HL-60/S4 treated with retinoic acid at 250 ng/mL for 4 days and 3 days (cell line): ENCODE data around the gene ZNF318.
"Not testable (repeated sequence)": the region's sequence is repeated elsewhere in the genome, so short reads cannot be mapped to it uniquely, and the experiment has no call there.

Source experiments
- in situ Hi-C: fragments of 300-500 bp; cut with MboI; formaldehyde crosslinking; loops from 2 replicates; pipeline ENCODE4 v1.7.0; 2022; ENCODE audit warnings: low sequenced_read_pairs

ZNF318 gene

GRCh38 chr6:43369174-43370002, at the start of gene ZNF318:
TSS of gene ZNF318 (minus strand) at chr6:43369647. CDS start at chr6:43369365, 282 bp downstream.
- in situ Hi-C loops, result no loop called here

- in situ Hi-C loops, result no loop called here
Observed at GRCh38 chr6:43416935-43417334, 47.5 kb upstream of the ZNF318 start.

- in situ Hi-C loops, result not testable (repeated sequence)
Observed at GRCh38 chr6:43415275-43415674, 45.8 kb upstream of the ZNF318 start.

- in situ Hi-C loops, result no loop called here
Observed at GRCh38 chr6:43413002-43413401, 43.6 kb upstream of the ZNF318 start.

- in situ Hi-C loops, result no loop called here
Observed at GRCh38 chr6:43412541-43412940, 43.1 kb upstream of the ZNF318 start.

GRCh38 chr6:43410776-43411175, 41.3 kb upstream of the ZNF318 start:
- in situ Hi-C loops, result not testable (repeated sequence)

GRCh38 chr6:43408259-43408658, 38.8 kb upstream of the ZNF318 start:
- in situ Hi-C loops, result no loop called here

GRCh38 chr6:43407296-43407695, 37.8 kb upstream of the ZNF318 start:
- in situ Hi-C loops, result no loop called here

GRCh38 chr6:43405354-43405753, 35.9 kb upstream of the ZNF318 start:
- in situ Hi-C loops, result no loop called here

GRCh38 chr6:43402820-43403219, 33.4 kb upstream of the ZNF318 start:
- in situ Hi-C loops, result no loop called here

- in situ Hi-C loops, result no loop called here
Observed at GRCh38 chr6:43401730-43402129, 32.3 kb upstream of the ZNF318 start.

- in situ Hi-C loops, result no loop called here
Observed at GRCh38 chr6:43399932-43400487, 30.6 kb upstream of the ZNF318 start.

GRCh38 chr6:43396408-43397149, 27.1 kb upstream of the ZNF318 start:
- in situ Hi-C loops, result no loop called here

GRCh38 chr6:43395776-43396175, 26.3 kb upstream of the ZNF318 start:
- in situ Hi-C loops, result no loop called here

GRCh38 chr6:43394982-43395381, 25.5 kb upstream of the ZNF318 start:
- in situ Hi-C loops, result no loop called here

GRCh38 chr6:43393602-43394001, 24.2 kb upstream of the ZNF318 start:
- in situ Hi-C loops, result no loop called here

- in situ Hi-C loops, result not testable (repeated sequence)
Observed at GRCh38 chr6:43393133-43393532, 23.7 kb upstream of the ZNF318 start.

GRCh38 chr6:43391440-43392031, 22.1 kb upstream of the ZNF318 start:
- in situ Hi-C loops, result no loop called here

- in situ Hi-C loops, result not testable (repeated sequence)
Observed at GRCh38 chr6:43390753-43391439, 21.4 kb upstream of the ZNF318 start.

- in situ Hi-C loops, result no loop called here
Observed at GRCh38 chr6:43389730-43390295, 20.4 kb upstream of the ZNF318 start.
